ENCODE results near the gene MEN1.

Gene MEN1

GRCh38 chr11:64846998-64847666 is 36.8 kb upstream of the MEN1 start:
- in situ Hi-C loops (cut with MboI; ENCODE audit: low sequenced_read_pairs) = loop anchor here (5.0 kb wide), 1 partner anchor 45 kb away; no protein-coding TSS in a partner anchor

- in situ Hi-C loops (cut with MboI; ENCODE audit: low sequenced_read_pairs) = loop anchor here (5.0 kb wide), 1 partner anchor 47 kb away; no protein-coding TSS in a partner anchor
Observed at GRCh38 chr11:64845776-64846129, 35.4 kb upstream of the MEN1 start.

DNA sequence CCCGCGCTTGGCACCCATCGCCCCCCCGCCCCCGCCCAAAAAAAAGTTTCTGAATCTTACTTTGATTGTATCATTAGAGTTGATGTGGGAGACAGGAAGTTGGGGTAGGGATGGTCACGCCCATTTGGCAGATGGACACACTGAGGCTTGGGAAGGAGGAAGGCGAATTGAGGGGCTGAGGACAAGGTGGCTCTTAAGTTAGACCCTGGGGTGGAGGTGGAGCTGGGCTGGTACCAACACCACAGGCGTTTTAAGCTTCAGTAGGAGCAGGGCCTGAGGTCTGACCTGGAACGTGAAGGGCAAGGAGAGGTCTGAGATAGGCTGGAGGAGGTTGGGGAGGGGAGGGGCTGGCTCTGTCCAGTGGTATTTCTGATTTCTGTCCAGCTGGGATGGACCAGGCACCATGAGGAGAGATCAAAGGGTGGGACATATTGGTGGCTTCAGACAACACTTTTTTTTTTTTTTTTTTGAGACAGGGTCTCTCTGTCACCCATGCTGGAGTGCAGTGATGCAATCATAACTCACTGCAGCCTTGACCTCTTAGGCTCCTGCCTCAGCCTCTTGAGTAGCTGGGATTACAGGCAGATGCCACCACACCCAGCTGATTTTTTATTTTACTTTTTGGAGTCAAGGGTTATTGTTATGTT is 34.9 kb upstream of the MEN1 start:
- in situ Hi-C loops (cut with MboI; ENCODE audit: low sequenced_read_pairs) = loop anchor here (5.0 kb wide), 1 partner anchor 47 kb away; no protein-coding TSS in a partner anchor

DNA sequence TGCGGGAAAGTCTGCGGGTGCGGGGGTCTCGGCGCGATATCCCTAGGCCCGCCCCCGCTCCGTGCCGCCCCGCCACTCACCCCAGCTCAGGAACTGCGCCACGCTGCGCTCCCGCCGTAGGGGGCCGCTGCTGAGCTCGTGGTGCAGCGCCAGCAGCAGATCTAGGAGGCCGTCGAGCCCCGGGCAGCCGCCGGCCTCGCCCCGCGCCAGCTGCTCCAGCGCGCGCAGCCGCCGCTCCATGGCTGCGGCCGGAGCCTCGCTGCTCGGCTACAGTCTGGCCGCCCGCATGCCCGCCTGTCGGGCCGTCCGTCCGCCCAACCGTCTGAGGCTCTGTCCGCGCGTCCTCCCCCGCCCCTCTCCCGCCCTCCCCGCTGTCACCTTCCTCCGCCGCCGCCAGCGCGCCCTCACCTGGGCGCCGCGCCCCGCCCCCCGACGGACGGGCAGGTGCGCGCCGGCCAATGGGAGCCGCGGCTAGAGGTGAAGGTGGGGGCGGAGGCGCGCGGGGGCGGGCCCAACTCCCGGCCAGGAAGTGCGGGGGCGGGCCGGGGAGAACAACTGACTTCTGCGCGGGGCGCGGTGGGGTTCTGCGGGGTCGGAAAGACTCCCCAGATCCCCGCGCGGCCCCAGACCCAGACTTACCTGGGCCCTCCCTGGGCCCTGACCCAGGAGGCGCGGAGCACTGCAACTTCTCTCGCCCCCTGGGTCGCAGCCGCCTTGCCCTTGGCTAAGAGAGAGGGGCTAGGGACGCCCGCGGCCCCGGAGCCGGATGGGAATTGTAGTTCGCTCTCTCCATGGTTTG is 34.2 kb upstream of the MEN1 start, which contains the start of gene CDC42BPG:
TSS of gene CDC42BPG (minus strand) at position 324 of the 799 bp plus-strand sequence. CDS start at position 240, 84 bp downstream.
- in situ Hi-C loops (cut with MboI; ENCODE audit: low sequenced_read_pairs) = loop anchor here (5.0 kb wide), 1 partner anchor 48 kb away; no protein-coding TSS in a partner anchor

DNA sequence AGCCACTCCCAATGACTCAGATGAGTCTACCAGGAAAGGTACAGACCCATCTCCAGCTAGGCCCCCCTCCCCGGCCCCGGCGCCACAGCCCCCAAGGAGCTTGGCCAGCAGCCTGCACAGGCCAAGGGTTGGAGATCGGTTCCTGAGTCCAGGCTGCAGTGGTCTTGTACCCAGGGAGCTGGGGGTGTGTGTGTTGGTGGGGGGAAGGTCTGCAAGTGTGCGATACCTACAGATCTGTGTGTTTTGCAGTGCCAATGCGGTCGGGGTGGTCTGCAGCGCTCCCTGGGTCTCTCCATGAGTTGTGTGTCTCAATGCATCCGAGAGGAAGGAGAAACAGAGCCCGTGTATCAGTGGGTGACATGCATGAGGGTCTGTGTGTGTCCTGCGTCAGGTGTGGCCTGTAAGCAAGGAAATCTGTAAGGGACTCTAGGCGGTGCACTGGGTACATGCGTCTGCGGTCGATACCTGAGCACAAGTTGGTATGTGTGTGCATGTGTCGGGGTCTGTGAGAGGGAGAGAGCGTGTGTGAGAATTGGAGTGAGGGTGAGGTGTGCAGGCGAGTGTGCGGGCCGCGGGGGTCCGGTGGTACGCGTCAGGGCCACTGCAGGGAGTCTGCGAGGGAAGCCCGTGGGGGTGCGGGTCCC is 33.5 kb upstream of the MEN1 start:
- in situ Hi-C loops (cut with MboI; ENCODE audit: low sequenced_read_pairs) = no loop called here

DNA sequence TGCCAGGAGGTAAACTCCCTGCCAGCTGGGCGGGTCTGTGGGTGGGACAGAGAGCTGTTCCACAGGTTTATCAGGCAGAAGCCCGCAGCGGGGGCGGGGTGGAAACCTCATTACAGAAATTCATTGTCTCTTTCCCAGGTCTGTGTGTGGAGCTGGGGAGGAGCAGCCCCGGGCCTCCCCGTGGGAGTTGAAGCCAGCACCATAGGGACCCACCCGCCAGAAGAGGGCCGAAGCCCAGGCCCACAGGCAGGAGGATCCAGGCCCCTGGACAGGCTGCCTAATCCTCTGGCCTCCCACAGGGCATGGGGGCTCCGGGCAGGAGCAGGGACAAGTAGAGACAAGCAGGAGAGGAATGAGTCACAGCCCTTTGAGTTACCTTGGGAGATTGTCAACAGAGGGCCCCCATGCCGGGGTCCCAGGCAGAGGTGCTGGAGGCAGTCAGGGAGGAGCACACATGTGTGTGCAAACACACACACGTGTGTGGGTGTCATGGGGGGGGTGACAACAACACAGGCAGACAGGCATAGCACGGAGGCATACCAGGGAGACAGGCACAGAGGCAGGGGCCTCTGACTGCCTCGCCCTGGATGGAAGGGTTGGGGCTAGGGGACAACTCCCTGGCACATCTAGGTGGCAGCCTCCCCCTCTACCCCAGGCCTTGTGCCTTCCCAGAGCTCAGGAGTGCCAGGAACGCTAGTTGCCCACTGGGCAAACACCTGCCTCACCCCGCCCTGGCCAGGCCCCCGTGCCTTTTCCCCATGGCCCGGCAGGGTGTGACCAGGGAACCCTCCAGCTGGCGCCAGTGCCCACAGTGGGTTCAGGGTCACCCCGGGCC is 32.7 kb upstream of the MEN1 start:
- in situ Hi-C loops (cut with MboI; ENCODE audit: low sequenced_read_pairs) = no loop called here

DNA sequence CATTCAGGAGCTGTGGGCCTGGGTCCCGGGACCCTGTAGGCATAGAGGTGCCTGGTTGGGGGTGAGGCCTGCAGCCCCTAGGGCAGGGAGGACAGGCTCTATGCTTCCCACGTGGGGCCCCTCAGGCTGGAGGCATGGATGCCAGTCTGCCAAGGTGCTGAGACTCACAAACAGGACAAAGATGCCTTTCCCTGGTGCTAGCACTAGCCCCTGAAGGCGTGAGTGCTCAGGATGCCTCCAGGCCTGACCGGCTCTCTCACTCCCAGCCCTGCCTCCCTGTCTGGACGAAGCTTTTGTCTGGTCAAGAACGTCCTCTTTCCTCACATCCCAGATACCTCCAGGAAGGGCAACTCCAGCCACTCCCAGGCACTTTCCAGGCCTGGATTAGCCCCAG is 32.0 kb upstream of the MEN1 start:
- in situ Hi-C loops (cut with MboI; ENCODE audit: low sequenced_read_pairs) = no loop called here

DNA sequence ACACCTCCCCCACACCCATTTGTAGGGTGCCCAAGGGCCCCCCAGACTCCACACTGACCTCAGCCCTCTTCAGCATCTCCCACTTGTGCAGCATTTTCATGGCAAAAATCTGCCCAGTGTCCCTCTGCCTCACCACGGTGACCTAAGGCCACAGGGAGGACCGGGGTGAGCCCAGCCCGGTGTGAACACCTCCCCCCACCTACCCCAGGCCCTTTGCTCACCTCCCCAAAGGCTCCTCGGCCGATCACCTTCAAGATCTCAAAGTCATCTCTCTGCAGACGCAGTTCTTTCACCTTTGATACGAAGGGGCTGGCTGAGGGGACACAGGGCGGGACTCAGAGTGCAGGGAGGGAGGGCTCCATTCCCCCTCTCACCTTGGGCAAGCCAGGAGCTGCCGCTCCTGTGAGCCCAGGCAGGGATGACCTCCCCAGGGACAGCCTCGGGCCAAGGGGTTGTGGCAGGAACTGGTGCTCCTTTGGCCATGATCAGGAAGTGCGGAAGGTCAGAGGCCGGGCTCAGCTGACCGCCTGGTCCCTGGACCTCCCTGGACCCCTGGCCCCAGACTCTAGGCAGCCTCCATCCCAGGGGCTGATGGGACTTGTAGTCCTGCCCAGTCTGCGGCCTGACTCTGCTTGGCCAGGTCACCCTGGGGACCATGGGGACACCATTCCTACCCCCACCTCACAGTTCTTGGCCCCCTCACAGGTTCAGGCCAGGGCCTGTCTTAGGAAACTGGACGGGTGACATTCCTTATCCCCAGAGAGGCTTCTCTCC is 31.4 kb upstream of the MEN1 start:
- in situ Hi-C loops (cut with MboI; ENCODE audit: low sequenced_read_pairs) = no loop called here

DNA sequence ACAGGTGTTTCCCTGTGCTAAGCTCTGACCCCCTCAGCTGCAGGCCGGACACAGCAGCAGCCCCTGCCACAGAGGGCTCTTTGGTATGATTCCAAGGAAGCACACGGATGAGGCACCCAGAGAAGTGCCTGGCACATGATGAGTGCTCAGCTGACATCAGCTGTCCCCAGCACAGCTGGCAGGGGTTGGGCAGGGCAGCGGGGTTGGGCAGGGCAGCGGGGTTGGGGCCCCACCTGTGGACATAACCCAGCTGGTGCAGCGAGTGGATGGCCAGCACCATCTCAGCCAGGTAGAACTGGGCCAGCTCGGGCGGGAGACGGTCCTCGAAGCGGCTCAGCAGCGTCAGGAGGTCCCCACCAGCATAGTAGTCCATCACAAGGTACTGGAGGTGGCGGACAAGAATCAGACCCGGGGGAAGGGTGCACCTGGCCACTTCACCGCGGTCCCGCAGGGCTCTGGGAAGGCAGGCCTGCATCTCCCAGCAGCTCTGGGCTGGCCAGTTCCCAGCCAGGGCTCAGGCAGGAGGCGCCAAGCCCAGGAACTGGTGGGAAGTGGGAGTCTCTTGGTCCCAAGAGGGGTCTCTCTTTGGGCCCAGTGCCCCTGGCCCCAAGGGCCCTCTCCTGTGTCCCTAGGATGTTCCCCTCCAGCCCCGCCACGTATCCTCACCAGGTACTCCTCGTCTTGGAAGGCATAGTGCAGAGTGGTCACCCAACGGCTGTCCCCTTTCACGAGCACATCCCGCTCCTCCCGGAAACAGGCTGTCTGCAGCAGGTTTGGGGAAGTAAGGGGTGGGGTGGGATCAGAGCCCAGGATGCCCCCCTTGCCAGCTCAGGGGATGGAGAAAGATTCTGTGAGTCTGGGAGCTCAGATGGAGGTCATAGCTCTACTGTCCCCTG is 29.8 kb upstream of the MEN1 start:
- in situ Hi-C loops (cut with MboI; ENCODE audit: low sequenced_read_pairs) = no loop called here

GRCh38 chr11:64839335-64839734 is 29.0 kb upstream of the MEN1 start:
- in situ Hi-C loops (cut with MboI; ENCODE audit: low sequenced_read_pairs) = no loop called here

DNA sequence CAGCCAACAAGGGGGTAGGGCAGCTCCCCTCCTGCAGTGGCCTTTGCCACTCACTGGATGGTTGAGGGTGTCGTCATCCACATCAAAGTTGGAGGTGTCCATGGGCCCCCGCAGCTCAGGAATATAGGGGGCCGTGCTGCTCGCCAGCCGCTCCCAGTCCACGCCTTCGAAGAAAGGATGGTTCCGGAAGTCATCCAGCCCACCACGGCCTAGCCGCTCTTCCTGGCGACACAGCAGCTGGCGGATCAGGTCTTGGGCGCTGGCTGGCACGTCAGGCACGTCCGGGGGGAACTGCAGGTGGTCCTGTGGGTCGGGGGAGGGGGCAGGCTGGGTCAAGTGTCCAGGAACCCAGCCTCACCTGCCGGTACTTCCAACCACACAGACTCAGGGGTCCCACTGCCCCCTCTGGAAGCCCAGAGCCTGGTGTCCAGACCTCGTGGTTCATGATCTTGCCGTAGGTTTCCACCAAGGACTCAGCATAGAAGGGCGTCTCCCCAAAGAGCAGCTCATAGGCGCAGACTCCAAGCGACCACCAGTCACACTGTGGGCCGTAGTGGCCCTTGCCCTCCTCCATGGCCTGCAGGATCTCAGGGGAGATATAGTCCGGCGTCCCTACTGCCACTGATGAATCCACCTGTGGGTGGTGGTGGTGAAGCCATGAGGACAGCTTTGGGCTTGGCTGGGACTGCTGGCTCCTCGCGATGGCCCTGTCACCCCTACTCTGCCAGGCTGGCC is 28.4 kb upstream of the MEN1 start:
- in situ Hi-C loops (cut with MboI; ENCODE audit: low sequenced_read_pairs) = no loop called here

DNA sequence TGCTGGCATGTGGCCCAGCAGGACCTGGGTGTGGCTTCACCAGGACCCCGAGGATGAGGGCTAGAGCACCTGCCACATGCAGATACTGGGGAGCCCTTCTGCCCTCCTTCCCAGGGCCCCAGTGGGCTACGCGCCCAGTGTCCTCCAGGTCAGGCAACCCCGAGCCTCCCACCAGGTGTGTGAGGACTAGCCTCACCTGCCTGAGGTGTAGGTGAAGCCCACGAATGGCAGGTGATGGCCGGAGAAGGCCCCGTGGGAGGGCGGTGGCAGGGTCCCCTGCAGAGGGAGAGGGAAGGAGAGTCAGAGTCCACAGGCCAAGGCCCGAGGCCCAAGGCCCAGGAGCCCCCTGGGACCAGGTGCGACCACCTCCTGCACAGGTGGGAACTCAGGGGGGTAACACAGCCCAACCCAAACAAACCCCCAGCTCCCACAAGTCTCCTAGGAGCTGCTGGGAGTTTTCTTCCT is 27.6 kb upstream of the MEN1 start:
- in situ Hi-C loops (cut with MboI; ENCODE audit: low sequenced_read_pairs) = no loop called here

- in situ Hi-C loops (cut with MboI; ENCODE audit: low sequenced_read_pairs) = no loop called here
Observed at GRCh38 chr11:64836448-64837072, 26.2 kb upstream of the MEN1 start.

- in situ Hi-C loops (cut with MboI; ENCODE audit: low sequenced_read_pairs) = no loop called here
Observed at GRCh38 chr11:64835616-64836447, 25.5 kb upstream of the MEN1 start.

DNA sequence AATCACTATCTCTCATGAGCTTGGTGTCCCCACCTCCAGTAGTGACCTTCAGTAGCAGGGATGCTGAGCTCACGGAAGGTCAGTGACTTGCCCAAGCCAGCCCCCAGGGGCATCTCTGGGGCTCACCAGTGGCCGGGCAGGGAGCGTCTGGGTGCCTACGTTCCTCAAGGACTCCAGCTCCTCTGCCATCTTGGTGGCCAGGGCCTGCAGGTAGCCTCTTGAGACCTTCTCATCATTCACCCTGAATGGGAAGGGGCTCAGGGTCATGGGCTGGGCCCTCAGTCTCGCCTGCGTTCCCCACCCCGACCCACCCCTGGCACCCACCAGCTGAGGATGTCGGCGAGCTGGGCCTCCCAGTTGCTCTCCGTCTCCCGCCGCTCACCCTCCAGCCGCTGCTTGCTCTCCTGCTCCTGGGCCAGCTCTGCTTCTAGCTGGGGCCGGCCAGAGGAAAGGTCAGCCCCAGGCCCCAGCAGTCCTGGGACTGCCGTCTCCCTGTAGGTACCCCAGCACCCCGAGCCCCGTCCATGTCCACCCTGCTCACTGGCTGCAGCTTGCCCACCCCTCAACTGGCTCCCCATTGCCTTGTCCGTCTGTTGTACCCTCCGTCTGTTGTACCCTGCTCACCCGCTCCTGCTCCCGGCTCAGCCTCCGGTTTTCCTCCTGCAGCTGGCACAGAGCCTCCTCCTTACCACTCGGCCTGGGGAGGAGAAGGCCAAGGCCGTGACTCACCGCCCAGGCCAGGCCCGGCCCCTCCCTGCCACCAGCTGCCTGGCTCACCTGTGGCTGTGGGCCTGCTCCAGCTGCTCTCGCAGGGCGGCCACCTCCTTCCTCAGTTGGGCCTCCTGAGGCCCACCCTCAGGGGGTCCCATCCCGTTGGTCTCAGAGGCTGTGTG is 24.6 kb upstream of the MEN1 start:
- in situ Hi-C loops (cut with MboI; ENCODE audit: low sequenced_read_pairs) = no loop called here

Data from HL-60/S4 treated with phorbol 12-myristate 13-acetate at 8.2 ng/mL for 4 days and 3 days (cell line).